LNCaP clone FGC (cell line): ENCODE data around the gene MTUS2.

Source experiments
- DNase-seq: peaks from one replicate; pipeline ENCODE4 v3.0.0-alpha.2; 2011; ENCODE audit warnings: low read depth
- H3K4me3 ChIP-seq: 2 replicates; pipeline ENCODE4 v1.5.1; 2011; ENCODE audit warnings: mild to moderate bottlenecking, low read depth, low read length, control low read depth
- TF ChIP-seq, protein P1 (sequence below): IDR thresholded peaks from 2 replicates; pipeline ENCODE4 v1.5.1; 2012; ENCODE audit warnings: mild to moderate bottlenecking; ENCODE audit not compliant: control insufficient read depth, insufficient read depth; ENCODE audit errors: extremely low read depth

The MTUS2 gene

DNA sequence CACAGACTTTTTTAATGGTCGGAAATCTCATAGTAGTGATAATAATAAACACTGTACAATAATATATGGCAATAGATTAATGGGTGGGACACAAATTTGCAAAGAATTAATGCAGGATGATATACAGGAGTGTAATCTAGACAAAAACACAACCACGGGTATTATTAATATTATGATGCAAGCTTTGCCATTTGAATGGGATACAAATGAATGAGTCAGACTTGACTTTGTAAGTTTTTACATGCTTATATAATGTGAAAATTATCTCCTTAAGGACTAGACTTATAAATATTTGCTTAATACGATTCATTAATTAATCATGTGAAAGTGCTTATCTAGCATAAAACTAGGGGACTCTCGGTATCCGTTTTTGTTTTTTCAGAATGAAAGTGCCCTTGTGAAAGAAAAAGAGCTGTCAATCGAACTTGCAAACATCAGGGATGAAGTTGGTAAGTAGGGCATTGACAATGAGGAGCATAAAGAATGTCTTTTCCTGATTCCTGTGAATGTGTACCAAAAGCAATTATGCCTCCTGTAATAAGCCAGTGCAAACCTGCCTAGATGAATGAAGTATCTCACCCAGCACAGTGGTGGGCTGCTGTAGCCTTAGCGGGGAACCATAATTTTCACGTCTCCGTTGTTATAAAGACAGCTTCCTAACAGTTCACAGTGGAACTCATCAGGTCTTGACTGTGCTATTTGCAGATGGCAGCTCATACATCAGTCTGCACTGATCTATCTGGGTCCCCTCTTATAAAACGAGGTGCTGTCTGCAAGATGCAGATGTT, 619.7 kb downstream of the MTUS2 start:
- DNase-seq, result no peak
- TF ChIP-seq, protein P1, sequence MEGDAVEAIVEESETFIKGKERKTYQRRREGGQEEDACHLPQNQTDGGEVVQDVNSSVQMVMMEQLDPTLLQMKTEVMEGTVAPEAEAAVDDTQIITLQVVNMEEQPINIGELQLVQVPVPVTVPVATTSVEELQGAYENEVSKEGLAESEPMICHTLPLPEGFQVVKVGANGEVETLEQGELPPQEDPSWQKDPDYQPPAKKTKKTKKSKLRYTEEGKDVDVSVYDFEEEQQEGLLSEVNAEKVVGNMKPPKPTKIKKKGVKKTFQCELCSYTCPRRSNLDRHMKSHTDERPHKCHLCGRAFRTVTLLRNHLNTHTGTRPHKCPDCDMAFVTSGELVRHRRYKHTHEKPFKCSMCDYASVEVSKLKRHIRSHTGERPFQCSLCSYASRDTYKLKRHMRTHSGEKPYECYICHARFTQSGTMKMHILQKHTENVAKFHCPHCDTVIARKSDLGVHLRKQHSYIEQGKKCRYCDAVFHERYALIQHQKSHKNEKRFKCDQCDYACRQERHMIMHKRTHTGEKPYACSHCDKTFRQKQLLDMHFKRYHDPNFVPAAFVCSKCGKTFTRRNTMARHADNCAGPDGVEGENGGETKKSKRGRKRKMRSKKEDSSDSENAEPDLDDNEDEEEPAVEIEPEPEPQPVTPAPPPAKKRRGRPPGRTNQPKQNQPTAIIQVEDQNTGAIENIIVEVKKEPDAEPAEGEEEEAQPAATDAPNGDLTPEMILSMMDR, result no peak
- no peak overlapping the region for H3K4me3 ChIP-seq

DNA sequence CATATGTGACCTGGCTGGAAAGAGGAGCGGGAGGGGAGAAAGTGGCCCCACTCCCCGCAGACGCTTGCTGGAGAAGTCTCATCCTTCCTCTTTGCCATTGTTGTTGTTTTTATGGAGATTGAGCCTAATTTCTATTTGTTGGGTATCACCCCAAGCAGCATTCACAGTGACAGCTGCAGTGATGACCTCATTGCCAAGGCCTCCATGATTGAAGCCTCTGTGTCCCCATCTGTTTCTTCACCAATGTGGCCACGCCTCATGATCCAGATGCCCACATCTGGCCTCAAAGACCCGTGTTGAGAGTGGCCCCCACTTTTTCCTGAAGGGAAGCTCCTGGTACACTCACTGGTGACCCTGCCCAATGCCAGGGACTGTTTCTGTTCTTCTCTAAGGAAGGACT, 621.2 kb downstream of the MTUS2 start:
- no peak overlapping the region for H3K4me3 ChIP-seq
- no peak for DNase-seq
- TF ChIP-seq, protein P1, result no peak

DNA sequence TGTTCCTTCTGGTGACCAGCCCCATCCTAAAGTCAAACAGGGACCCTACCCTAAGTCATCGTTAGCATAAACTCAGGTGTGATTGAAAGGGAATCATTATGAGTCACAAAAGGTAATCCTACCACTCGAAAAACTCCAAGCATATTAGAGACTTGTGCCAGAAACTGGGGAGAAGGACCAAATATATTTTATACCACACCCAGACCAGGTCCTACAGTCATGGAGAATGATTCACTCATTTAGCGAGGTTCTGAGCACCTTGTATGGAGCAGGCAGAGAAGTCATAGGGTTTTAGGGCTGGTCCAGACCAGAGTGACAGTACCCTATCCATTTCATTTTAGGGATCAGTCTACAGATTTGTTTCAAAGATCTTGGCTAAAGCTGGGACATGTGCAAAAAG, 625.9 kb downstream of the MTUS2 start:
- TF ChIP-seq, protein P1, result no peak
- DNase-seq, result no peak
- no peak overlapping the region for H3K4me3 ChIP-seq

DNA sequence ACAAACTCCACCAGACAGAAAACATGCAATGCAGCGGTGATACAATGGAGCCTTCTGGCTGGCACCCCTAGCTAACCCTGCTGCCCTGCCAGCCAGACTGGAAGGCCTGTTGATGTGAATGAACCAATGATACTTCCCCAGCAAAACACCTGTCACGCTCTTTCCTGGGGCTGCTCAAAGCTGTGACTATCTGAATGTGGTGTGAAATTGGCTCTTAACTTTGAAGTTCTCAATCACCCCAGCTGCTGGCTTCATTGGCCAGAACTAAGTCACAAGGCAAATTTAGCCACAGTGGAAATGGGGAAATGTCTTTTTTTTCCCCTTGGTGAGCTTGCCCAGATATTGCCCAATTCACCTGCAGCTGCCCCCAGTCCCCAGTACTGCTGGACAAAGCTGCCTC, 628.0 kb downstream of the MTUS2 start:
- TF ChIP-seq, protein P1, result no peak
- no peak overlapping the region for H3K4me3 ChIP-seq
- no peak for DNase-seq

DNA sequence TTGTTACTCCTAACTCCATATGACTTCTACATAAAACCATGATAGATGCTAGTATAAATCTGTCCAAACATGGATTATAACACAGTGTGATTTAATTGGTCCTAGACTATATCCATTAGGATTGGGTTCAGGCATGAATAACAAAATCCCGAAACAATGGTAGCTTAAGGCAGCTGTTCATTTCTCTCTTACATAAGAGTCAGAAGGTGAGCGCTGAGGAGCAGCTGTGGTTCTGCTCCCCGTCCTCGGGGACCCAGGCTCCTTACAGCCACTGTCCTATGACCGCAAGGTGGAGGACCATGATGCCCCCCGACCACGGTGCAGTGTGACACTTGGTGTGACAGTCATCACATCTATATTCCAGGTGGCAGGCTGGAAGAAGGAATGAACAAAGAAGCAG, 629.6 kb downstream of the MTUS2 start:
- no peak for DNase-seq
- no peak overlapping the region for H3K4me3 ChIP-seq
- TF ChIP-seq, protein P1, result no peak

DNA sequence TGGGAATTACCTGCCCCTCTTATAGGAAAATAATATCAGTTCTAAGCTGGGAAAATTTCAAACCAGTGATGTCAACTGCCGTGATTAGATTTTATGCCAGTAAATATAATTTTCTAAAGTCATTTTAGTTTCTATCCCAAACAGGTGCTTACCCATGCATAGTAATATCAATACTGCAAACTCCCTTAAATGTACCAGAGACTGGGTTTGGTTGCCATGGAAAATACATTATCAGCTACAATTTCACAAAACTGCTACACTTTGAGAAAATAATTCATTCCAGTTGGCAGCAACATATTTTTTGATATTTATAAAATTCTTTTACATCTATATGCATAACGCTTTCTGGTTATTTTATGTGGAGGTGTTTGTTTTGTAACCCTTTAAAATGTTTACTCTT, 631.8 kb downstream of the MTUS2 start:
- TF ChIP-seq, protein P1, result no peak
- no peak overlapping the region for H3K4me3 ChIP-seq
- DNase-seq, result no peak

DNA sequence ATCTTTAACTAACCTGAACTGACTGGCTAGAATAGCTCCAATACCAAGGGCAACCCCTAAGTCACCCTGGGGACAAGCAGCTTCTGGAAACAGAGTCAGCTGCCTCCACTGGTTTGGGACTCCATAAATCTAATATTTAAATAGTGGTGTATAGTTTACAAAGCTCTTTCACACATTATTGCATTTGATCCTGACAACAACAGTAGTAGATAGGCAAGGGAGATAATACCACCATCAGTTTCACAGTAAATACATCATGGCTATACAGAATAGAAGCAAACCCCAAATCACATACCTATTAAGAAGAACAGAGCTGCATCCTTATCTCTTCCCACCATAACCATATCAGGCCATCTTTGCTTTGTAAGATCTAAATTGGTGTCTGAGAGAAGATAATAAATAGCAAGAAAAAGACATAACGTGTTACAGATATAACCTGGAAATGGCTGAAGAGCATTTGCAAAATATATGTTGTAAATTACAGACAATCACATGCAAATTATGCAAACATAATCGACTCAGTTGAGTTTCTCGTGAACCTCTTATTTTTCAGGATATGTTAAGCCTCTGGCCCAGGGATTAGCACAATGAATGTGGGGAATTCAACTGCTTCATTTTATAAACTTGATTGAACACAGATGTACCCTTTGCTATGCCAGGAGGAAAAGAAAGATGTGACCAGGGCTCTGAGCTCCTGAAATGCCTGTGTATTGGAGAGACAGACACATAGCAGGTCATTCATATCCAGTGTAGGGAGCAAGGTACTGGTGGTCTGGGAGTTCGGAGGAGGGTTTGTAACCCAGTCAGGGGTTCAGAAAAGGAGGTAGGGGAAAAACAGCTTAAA, 632.9 kb downstream of the MTUS2 start:
- TF ChIP-seq, protein P1, result no peak
- no peak for DNase-seq

More for the DNA sequence above, 632.9 kb downstream of the MTUS2 start:
- no peak overlapping the region for H3K4me3 ChIP-seq
